ENCODE results near the gene MYL5.
"Not testable (repeated sequence)": the region's sequence is repeated elsewhere in the genome, so short reads cannot be mapped to it uniquely, and the experiment has no call there.

Gene MYL5

DNA sequence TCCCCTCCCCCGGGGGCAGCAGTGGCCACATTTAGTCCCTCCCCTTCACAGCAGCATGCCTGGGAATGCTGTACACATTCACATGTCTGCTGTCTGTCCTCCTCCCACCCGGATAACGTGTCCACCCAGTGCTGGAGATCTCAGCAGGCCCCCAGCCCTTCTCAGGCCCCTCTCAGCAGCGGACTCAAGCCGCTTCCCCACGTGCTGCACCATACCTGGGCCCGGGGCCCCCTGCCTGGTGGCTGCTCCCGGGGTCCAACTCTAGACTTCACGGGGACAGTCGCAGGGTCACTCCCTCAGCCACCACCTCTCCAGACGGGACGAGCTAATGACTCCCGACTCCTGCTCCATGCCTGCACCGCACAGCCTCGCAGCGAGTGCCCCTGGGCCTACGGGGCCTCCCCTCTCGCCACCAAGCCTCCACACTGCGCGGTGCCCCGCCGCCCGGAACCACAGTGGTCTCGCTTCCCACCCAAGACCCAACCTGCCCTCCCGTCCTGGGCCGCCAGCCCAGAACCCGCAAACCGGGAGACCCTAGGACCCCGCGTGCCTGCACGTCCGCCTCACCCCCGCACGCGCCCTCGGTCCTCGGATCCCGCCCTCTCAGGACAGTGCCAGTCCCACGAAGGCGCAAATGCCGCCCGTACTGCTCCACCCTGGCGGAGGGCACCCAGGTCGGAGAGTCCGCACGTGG, 30.0 kb downstream of the MYL5 start:
- in situ Hi-C loops (cut with HindIII; ENCODE audit: low sequenced_read_pairs): no loop called here

DNA sequence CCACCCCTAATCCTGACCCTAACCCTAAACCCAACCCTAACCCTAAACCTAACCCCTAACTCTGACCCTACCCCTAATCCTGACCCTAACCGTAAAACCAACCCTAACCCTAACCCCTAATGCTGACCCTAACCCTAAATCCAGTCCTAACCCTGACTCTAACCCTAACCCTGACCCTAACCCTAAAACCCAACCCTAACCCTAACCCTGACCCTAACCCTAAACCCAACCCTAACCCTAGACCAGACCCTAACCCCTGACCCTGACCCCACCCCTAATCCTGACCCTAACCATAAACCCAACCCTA, 30.6 kb downstream of the MYL5 start:
- in situ Hi-C loops (cut with HindIII; ENCODE audit: low sequenced_read_pairs): no loop called here

DNA sequence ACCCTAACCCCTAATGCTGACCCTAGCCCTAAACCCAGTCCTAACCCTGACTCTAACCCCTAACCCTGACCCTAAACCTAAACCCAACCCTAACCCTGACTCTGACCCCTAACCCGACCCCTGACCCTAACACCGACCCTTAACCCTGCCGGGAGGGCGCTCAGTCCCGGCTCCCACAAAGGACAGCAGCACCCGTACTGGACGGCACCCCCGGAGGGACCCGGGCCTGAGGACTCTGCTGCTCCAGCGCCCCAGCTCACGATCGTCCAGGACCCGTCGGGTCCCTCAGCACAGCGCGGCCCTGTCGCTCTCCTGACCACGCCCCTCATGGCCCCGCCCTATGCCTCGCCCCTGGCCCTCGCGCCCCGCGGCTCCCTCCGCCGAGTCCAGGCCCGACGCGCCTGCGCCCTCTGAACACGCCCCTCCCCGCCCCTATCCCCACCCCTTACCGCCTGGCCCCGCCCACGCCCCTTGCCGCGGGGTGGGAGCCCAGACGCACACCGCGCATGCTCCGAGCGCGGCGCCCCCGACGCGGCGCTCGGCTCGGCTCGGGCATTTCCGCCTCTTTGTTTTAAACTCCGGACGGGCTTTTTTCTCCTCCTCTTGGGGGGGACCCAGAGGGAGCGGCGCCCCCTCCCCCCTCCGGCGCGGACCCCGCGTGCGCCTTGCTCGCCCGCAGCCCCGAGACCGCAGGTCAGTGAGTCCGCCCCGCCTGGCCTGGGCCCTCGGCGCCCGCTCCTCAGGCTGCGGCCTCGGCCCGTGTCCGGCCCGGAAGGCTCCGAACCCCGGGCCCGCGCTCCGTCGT, 31.1 kb downstream of the MYL5 start, which contains the start of gene PCGF3:
PCGF3 (plus strand) TSS at position 555 of the 805 bp plus-strand sequence. CDS start 27,849 bp downstream, outside the sequence.
- in situ Hi-C loops (cut with HindIII; ENCODE audit: low sequenced_read_pairs): no loop called here

DNA sequence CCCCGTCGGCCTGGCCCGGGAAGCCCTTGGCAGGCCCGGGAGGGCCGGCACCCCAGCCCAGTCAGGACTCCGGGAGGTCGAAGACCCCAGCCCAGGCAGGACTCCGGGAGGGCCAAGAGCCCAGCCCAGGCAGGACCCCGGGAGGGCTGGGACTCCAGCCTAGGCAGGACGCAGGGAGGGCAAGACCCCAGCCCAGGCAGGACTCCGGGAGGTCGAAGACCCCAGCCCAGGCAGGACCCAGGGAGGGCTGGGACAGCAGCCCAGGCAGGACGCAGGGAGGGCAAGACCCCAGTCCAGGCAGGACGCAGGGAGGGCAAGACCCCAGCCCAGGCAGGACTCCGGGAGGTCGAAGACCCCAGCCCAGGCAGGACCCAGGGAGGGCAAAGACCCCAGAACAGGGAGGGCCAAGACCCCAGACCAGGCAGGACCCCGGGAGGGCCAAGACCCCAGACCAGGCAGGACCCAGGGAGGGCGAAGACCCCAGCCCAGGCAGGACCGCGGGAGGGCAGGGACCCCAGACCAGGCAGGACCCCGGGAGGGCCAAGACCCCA, 31.8 kb downstream of the MYL5 start:
- in situ Hi-C loops (cut with HindIII; ENCODE audit: low sequenced_read_pairs): not testable (repeated sequence)

DNA sequence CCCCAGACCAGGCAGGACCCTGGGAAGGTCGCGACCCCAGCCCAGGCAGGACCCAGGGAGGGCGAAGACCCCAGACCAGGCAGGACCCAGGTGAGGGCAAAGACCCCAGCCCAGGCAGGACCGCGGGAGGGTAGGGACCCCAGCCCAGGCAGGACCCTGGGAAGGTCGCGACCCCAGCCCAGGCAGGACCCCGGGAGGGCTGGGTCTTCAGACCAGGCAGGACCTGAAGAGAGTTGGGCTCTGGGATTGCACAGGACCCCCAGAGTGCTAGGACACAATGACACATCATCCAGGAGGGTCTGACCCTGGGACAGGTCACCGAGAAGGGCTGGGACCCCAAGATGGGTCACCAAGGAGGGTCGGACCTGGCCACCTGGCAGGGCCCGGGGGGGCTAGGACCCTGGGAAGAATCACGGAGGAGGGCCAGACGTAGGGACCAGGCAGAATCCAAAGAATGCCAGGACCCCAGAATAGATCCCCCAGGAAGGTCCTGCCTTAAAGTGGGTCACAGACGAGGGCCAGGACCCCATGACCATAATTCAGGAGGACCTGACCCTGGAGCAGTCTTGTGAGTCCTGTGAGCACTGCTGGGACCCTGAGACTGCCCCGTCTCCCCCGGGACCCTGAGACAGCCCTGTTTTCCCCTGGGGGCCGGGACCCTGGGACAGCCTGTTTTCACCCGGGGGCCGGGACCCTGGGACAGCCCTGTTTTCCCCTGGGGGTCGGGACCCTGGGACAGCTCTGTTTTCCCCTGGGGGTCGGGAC, 32.7 kb downstream of the MYL5 start:
- in situ Hi-C loops (cut with HindIII; ENCODE audit: low sequenced_read_pairs): no loop called here

DNA sequence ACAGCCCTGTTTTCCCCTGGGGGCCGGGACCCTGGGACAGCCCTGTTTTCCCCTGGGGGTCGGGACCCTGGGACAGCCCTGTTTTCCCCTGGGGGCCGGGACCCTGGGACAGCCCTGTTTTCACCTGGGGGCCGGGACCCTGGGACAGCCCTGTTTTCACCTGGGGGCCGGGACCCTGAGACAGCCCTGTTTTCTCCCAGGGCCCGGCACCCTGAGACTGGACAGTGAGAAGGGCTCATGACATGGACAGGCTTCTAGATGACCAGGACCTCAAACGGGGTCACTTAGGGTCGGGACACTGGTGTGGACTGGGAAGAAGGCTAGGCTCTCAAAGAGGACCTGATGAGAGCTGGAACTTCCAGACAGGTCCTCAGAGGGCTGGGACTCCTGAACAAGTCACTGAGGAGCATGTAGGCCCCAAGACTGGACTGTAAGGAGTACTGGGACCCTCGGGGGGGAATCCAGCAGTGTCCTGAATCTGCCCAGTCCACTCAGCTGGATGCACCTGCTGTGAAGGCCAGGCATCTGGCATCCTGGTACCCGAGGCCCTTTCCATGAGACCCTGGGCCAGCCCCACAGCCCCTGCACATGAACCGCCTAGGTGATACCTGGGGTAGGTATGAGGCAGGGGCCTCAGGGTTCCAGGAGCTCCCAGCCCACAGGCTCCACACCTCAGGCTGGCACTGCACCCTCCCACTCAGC, 33.7 kb downstream of the MYL5 start:
- in situ Hi-C loops (cut with HindIII; ENCODE audit: low sequenced_read_pairs): no loop called here

DNA sequence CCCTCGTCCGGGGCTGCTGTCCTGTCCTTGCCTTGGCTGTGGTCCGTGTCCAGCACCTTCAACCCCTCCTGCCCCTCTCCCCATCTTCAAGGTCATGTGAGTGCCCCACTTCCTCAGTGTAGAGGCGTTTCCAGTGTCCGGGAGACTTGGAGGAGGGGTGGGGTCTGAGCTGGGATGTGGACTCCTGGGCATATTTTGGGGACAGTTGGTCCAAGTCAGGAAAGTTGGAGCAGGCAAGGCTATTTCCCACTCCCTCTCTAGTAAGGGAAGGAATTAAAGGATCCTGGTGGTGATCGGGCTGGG, 34.2 kb downstream of the MYL5 start:
- in situ Hi-C loops (cut with HindIII; ENCODE audit: low sequenced_read_pairs): no loop called here

DNA sequence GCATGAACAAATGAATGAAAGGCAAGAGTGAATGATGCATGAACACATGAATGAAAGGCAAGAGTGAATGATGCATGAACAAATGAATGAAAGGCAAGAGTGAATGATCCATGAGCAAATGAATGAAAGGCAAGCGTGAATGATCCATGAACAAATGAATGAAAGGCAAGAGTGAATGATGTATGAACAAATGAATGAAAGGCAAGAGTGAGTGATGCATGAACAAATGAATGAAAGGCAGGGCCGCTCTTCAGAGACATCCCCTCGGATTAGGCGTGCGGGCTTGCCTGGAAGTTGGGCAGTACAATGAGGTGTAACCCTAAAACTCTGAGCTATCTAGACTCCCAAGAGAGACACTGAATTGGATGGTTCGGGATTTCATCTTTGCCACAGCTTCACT, 35.0 kb downstream of the MYL5 start:
- in situ Hi-C loops (cut with HindIII; ENCODE audit: low sequenced_read_pairs): no loop called here

DNA sequence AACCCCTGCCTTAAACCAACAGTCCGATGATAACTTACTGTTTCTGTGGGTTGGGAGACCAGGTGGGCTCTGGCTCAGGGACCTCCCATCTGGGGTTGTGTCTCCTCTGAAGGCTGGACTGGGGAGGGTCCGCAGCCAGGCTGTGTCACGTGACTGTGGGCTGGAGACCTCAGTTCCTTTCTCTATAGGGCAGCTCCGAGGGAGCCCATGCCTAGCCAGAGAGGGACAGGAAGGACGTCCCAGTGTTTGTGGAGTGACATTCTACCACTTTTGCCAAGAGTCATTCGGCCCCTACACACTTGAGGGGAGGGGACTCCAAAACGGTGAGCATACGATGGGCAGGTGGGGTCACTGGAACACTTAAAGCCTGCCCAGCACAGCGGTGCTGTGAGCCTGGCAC, 35.8 kb downstream of the MYL5 start:
- in situ Hi-C loops (cut with HindIII; ENCODE audit: low sequenced_read_pairs): no loop called here

DNA sequence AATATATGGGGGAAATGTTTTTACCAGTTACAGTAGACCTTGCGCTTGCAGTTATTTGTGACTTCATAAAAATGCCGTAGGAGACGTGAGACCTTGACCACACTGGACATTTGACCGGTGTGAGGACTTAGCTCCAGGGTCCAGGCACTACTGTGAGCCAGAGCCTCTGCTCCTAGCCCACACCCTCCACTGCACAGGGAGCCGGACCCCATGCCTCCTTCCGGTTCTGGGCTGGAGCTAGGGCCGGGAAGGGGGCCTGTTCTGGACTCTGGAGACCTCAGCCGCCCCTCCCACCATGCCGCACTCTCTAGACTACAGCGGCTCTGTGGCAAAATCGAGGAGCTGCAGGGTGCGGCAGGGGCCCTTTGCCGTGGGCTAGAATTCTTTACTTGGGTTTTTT, 36.6 kb downstream of the MYL5 start:
- in situ Hi-C loops (cut with HindIII; ENCODE audit: low sequenced_read_pairs): no loop called here

DNA sequence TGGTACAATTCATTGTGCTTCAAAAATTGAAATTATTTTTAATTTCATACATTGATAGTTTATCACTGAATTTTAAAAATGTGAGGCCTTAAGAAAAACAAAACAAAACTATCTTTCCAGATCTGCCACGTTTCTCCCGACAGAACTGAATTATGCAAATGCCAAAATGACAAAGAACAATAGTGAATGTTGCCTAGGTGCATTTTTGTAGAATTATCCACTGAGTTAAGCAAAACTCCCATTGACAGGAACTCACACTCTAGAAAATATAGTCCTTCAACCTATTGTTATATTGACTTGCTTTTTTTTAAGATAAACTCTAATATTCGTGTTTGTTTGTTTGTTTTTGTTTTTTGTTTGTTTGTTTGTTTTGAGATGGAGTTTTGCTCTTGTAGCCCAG, 37.8 kb downstream of the MYL5 start:
- in situ Hi-C loops (cut with HindIII; ENCODE audit: low sequenced_read_pairs): no loop called here

DNA sequence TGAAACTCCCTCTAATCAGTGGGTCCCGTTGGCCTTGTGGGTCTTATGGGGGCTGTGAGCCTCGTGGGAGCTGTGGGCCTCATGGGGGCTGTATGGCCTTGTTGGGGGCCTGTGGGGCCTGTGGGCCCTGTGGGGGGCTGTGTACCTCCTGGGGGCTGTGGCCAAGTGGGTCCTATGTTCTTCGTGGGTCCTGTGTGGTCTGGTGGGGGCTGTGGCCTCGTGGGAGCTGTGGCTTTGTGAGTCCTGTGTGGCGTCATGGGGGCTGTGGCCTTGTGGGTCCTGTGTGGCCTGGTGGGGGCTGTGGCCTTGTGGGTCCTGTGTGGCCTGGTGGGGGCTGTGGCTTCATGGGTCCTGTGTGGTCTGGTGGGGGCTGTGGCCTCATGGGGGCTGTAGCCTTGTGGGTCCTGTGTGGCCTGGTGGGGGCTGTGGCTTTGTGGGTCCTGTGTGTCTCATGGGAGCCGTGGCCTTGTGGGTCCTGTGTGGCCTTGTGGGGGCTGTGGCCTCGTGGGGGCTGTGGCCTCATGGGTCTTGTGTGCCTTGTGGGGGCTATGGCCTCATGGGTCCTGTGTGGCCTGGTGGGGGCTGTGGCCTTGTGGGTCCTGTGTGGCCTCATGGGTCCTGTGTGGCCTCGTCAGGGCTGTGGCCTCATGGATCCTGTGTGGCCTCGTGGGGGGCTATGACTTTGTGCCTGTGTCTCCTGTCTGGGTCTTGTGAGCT, 38.7 kb downstream of the MYL5 start:
- in situ Hi-C loops (cut with HindIII; ENCODE audit: low sequenced_read_pairs): no loop called here

DNA sequence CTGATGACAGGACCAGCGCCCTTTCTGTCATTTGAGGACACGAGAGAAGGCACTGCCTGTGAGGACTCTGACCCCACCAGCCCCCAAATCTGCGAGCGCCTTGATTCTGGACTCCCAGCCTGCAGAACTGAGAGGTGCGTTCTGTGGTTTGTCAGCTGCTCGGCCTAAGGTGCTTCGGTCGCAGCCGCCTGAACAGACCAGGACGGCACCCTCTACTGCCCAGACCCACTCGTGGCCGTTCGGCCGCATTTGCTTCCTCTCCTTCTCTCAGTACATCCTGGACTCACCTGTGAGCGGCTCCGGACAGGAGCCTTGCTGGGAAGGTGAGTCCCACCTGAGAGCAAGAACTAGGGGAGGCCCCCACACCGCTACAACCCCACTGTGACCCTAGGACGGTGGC, 39.7 kb downstream of the MYL5 start:
- in situ Hi-C loops (cut with HindIII; ENCODE audit: low sequenced_read_pairs): no loop called here

DNA sequence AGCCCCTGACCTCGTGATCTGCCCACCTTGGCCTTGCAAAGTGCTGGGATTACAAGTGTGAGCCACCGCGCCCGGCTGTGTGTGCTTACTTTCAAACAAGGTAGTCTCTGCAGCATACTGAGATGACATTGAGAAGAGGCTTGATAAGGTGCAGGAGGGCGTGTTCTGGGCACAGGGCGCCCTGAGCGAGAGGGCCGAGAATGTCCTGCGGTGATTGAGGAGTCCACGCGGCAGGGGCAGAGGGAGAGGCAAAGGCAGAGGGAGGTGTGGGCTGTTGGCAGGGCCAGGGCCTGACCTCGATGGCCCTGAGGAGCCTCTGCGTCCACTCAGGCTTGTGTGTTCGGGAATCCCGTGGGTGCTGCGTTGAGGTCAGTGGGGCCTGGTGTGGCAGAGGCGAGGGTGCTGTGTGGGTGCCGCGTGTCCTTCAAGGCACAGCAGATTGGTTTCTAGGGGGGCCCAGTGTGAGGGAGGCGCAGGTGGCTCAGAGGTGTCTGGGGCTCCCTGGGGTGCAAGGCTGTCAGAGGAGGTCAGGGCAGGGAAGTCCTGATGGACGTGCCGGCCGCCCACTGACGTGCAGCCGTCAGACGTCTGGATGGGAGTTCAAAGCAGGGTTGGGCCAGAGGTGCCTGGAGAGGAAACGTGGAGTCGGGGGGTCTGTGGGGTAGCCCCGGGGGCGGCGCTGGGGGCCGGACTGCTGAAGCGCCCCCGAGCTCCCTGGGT, 43.4 kb downstream of the MYL5 start:
- in situ Hi-C loops (cut with HindIII; ENCODE audit: low sequenced_read_pairs): no loop called here

DNA sequence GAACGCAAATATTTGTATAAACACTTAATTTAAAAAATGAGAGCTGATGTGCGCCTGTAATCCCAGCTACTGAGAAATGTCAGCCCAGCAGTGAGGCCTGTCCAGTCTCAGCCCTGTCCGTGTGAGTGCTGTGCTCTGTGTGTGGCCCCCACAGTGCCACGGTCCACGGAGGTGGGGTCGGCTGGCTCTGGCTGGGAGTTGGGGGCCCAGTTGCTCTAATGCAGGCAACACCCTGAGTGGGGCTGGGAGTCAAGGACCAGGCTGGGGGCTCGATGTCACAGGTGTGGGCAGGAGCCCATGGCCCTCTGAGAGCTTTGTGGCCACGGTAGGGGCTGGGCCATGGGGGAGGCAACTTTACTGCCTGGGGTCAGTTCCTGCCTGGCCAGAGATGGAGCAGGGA, 44.1 kb downstream of the MYL5 start:
- in situ Hi-C loops (cut with HindIII; ENCODE audit: low sequenced_read_pairs): no loop called here

DNA sequence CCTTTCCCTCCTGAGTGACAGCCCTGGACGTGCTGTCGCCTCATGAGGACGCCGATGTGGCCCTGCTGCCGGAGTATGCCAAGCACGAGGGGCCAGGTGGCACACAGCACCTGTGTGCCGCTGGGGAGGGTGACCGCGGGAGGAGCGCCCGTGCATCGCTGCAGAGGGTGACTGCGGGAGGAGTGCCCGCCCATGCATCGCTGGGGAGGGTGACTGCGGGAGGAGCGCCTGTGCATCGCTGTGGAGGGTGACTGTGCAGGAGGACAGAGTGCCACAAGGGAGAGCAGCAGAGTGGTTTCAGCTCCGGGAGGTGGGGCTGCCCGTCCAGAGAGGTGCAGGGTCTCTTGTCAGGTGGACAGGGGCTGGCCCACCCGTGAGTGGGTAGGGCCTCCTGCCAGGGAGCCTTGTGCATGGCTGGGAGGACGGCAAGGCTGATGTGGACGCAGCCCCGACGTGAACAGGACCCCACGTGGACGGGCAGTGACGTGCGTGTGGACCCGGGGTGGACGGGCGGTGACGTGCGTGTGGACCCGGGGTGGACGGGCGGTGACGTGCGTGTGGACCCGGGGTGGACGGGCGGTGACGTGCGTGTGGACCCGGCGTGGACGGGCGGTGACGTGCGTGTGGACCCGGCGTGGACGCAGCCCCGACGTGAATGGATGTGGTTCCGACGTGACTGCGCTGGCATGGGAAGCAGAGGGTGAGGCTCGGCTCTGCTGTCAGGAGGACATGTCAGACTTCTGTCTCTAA, 45.9 kb downstream of the MYL5 start:
- in situ Hi-C loops (cut with HindIII; ENCODE audit: low sequenced_read_pairs): no loop called here

DNA sequence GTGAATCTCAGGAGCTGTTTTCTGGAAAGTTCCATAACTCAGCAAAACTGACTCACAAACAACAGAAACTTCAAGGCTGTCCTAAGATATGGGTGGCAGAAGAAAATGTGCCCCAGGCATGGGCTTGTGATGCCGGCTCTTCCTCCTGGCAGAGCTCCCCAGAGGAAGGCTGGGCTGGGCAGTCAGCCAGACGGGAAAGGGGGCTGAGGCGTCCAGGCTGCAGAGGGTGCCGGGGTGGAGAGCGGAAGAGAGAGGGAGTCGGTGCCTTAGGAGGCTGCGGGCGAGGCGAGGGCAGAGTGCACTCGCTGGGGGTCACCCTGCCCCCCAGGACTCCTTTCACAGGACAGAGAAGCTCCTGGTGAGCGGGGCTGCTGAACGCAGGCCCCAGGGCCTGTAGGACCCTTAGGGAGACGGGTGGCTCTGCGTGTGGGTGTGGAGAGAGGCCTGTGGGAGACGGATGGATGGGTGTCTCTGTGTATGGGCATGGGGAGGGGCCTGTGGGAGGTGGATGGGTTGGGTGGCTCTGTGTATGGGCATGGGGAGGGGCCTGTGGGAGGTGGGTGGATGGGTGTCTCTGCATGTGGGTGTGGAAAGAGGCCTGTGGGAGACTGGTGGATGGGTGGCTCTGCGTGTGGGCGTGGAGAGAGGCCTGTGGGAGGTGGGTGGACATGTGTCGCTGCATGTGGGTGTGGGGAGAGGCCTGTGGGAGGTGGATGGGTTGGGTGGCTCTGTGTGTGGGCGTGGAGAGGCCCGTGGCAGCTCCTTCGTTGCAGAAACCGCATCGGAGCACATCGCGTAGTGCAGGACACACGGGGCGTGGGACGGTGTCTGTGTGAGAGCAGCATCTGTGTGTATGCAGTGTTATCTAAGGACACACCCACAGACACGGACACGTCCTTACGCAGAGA, 47.2 kb downstream of the MYL5 start:
- in situ Hi-C loops (cut with HindIII; ENCODE audit: low sequenced_read_pairs): no loop called here

DNA sequence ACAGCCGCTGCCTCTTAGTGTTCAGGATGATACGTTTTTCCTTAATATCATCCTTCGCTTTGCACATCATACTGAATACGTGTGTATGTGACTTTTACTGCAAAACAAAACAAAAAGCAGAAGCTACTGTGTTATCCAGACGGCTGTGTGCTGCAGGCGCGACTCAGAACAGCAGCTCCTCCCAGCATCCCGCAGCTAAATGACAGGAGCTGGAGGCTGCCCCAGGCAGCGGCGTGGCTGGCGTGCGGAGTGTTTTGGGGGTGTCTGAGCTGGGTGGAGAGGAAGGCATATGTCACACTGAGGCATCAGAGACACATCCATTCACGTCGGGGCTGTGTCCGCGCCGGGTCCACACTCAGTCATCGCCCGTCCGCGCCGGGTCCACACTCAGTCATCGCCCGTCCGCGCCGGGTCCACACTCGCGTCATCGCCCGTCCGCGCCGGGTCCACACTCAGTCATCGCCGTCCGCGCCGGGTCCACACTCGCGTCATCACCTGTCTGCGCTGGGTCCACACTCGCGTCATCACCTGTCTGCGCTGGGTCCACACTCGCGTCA, 47.9 kb downstream of the MYL5 start:
- in situ Hi-C loops (cut with HindIII; ENCODE audit: low sequenced_read_pairs): no loop called here
